Kidney (tissue), 14 donors: ENCODE measurements around the gene KCNQ1. TPM values are rescaled to one million over a fixed set of nuclear protein-coding genes. Genes with fewer than 3 reads are reported as not detected.

Source experiments
- DNase-seq, 5 donors: peaks; one replicate each; pipeline ENCODE4 v3.0.0-alpha.2; 2013 to 2020
- FAIRE-seq: peaks from 2 replicates; lab custom pipeline; 2012; peaks lifted over from hg19 to GRCh38; lab: Jason Lieb, UNC
- H3K27ac ChIP-seq, 2 donors: one replicate each; pipeline ENCODE4 v1.7.0; 2013; ENCODE audit warnings: low read depth in 2 of 2, low read length in 2 of 2, inconsistent platforms in 1 of 2
- H3K27me3 ChIP-seq: one replicate; pipeline ENCODE4 v1.7.1; 2013; ENCODE audit warnings: low read length, inconsistent platforms; ENCODE audit not compliant: control insufficient read depth, insufficient read depth
- H3K36me3 ChIP-seq, 3 donors: one replicate each; pipeline versions ENCODE4 v1.7.0 to v1.7.1; 2013; ENCODE audit warnings: low read length in 3 of 3, control low read depth in 1 of 3, inconsistent platforms in 1 of 3; ENCODE audit not compliant: insufficient read depth in 3 of 3, control insufficient read depth in 2 of 3
- H3K4me1 ChIP-seq, 3 donors: one replicate each; pipeline versions ENCODE4 v1.7.0 to v1.7.1; 2013; ENCODE audit warnings: low read length in 3 of 3, inconsistent platforms in 1 of 3, low read depth in 1 of 3; ENCODE audit not compliant: control insufficient read depth in 2 of 3, insufficient read depth in 2 of 3
- H3K4me3 ChIP-seq, 3 donors: one replicate each; pipeline versions ENCODE4 v1.7.0 to v1.8.1; 2013; ENCODE audit warnings: low read length in 3 of 3, control low read depth in 1 of 3, inconsistent platforms in 1 of 3
- H3K9ac ChIP-seq, 3 donors: one replicate each; pipeline versions ENCODE4 v1.7.0 to v1.7.1; 2013; ENCODE audit warnings: low read length in 3 of 3, control low read depth in 1 of 3, inconsistent platforms in 1 of 3
- H3K9me3 ChIP-seq, 3 donors: one replicate each; pipeline versions ENCODE4 v1.7.0 to v1.7.1; 2013; ENCODE audit warnings: low read length in 3 of 3, control low read depth in 1 of 3, inconsistent platforms in 1 of 3; ENCODE audit not compliant: control insufficient read depth in 2 of 3, insufficient read depth in 1 of 3
- CTCF ChIP-seq: IDR thresholded peaks from 3 replicates; pipeline ENCODE4 v1.5.1; 2012; ENCODE audit warnings: mild to moderate bottlenecking, moderate library complexity, borderline replicate concordance; ENCODE audit not compliant: insufficient read depth; ENCODE audit errors: extremely low read depth
- intact Hi-C: fragments of 100-400 bp; cut with DNase I; formaldehyde crosslinking; loops from one replicate; pipeline ENCODE4 v1.11.1; 2022
- polyA plus RNA-seq: library from polyadenylated mRNA; stranded (reverse); fragments of 350-450 nt; fragmentation: Illumina TruSeq; extraction: RNeasy Lipid Tissue Mini Kit (QIAGEN cat#74804); gene quantifications from one replicate; pipeline ENCODE4 v1.2.3, GENCODE V29; 2014; ENCODE audit warnings: low read depth, low replicate concordance; ENCODE audit not compliant: insufficient read depth
- total RNA-seq: library from RNA; stranded (reverse); fragmentation: NEBNext Ultra II Directional; extraction: Animal tissue kit (Norgen Biotek cat#: 25700); gene quantifications from one replicate; pipeline ENCODE4 v1.2.1, GENCODE V29; 2021
- donor health status: control.
- donor health status: control.
- donor health status: control.
- donor health status: control.
- donor health status: control.
- donor health status: DM: yes; HTN: yes; CAD: no.
- donor health status: Normal renal cell carcinoma (clear cell type).

Gene KCNQ1
- total and polyA plus RNA-seq, 2 donors from 2014 or later: 45.5 to 49.4 TPM

- no peaks in the 10 kb centered on the region for H3K27me3 ChIP-seq
- peak; percentile 85 to 94 (median 93) for DNase-seq
- peak overlapping the region; percentile 34 to 74 for H3K27ac ChIP-seq
- FAIRE-seq: no peak
- H3K9me3 ChIP-seq: no peaks in the 10 kb centered on the region
- H3K4me3 ChIP-seq: no peak overlapping the region
- TF ChIP-seq CTCF: no peak
- H3K4me1 ChIP-seq: peaks cover 0 to 21% (median 15%) of the 10 kb centered on the region in 3 donors
- H3K36me3 ChIP-seq: no peaks in the 10 kb centered on the region
- intact Hi-C loops: no loop called here
- H3K9ac ChIP-seq: peak overlapping the region in 1 of 3 donors; percentile 59
Observed at GRCh38 chr11:2890466-2891294, 445.9 kb downstream of the KCNQ1 start.

- intact Hi-C loops: no loop called here
- DNase-seq: peak in 1 of 5 donors; percentile 76
- Histone ChIP-seq H3K4me1 (peaks cover 0 to 19% (median 15%) of the 10 kb centered on the region in 3 donors), H3K36me3 (no peaks in the 10 kb centered on the region), H3K9me3 (no peaks in the 10 kb centered on the region), H3K27ac (peak overlapping the region; percentile 51 to 74), H3K9ac (peak overlapping the region in 1 of 3 donors; percentile 59), H3K27me3 (no peaks in the 10 kb centered on the region), H3K4me3 (peak overlapping the region in 1 of 3 donors; percentile 52)
- no peak for TF ChIP-seq CTCF
- no peak for FAIRE-seq
Observed at GRCh38 chr11:2891326-2892214, 446.8 kb downstream of the KCNQ1 start.

GRCh38 chr11:2892215-2892966 is 447.6 kb downstream of the KCNQ1 start:
- H3K9ac ChIP-seq: peak overlapping the region in 1 of 3 donors; percentile 51
- peak overlapping the region; percentile 57 for H3K27ac ChIP-seq
- FAIRE-seq: no peak
- DNase-seq: peak; percentile 84 to 94 (median 90)
- TF ChIP-seq CTCF: peak; percentile 77
- H3K27me3 ChIP-seq: no peaks in the 10 kb centered on the region
- H3K36me3 ChIP-seq: no peaks in the 10 kb centered on the region
- H3K4me3 ChIP-seq: peak overlapping the region; percentile 12 to 52 (median 35)
- H3K4me1 ChIP-seq: peaks cover 0 to 19% (median 12%) of the 10 kb centered on the region in 3 donors
- no peaks in the 10 kb centered on the region for H3K9me3 ChIP-seq
- intact Hi-C loops: no loop called here
